H1 (cell line): ENCODE results near the gene FHOD1. TPM values are rescaled to one million over a fixed set of nuclear protein-coding genes. Genes with fewer than 3 reads are reported as not detected.

ENCODE experiments used
- ASH2L ChIP-seq: fragments of 200-600, 300-600 bp; sonication (generic); IDR thresholded peaks from one replicate; pipeline ENCODE4 v1.7.1; 2017; ENCODE audit warnings: low read length
- BACH1 ChIP-seq: IDR thresholded peaks from 2 replicates; pipeline ENCODE4 v1.6.1; 2012; ENCODE audit warnings: low read length, improper control_type of control experiment
- CHD2 ChIP-seq: IDR thresholded peaks from 2 replicates; pipeline ENCODE4 v1.6.1; 2012; ENCODE audit warnings: low read length, improper control_type of control experiment
- CREB1 ChIP-seq: IDR thresholded peaks from 2 replicates; pipeline ENCODE4 v1.6.1; 2012; ENCODE audit warnings: inconsistent platforms
- CTBP2 ChIP-seq: IDR thresholded peaks from 2 replicates; pipeline ENCODE4 v1.7.0; 2011; ENCODE audit warnings: borderline replicate concordance, mild to moderate bottlenecking, moderate library complexity, mixed read lengths, low read length; ENCODE audit not compliant: insufficient read depth, insufficient read length
- EGR1 ChIP-seq: IDR thresholded peaks from 2 replicates; pipeline ENCODE4 v1.6.1; 2011; ENCODE audit warnings: low read depth, low read length, borderline replicate concordance
- EZH2 ChIP-seq: fragments of 200-600 bp; sonication (generic); IDR thresholded peaks from 2 replicates; pipeline ENCODE4 v1.7.1; 2012; ENCODE audit warnings: low read depth, mild to moderate bottlenecking, moderate library complexity, low read length, inconsistent platforms; ENCODE audit not compliant: severe bottlenecking
- GABPA ChIP-seq: IDR thresholded peaks from 2 replicates; pipeline ENCODE4 v1.6.1; 2011; ENCODE audit warnings: mild to moderate bottlenecking, low read length, moderate library complexity, borderline replicate concordance; ENCODE audit not compliant: insufficient read depth
- HDAC6 ChIP-seq: IDR thresholded peaks from one replicate; pipeline ENCODE4 v1.7.1; 2012; ENCODE audit warnings: low read depth, mild to moderate bottlenecking, inconsistent platforms, low read length, moderate library complexity
- JUN ChIP-seq: IDR thresholded peaks from 2 replicates; pipeline ENCODE4 v1.6.1; 2011; ENCODE audit warnings: low read depth, mild to moderate bottlenecking, improper control_type of control experiment, low read length
- KDM4A ChIP-seq: IDR thresholded peaks from one replicate; pipeline ENCODE4 v1.7.1; 2012; ENCODE audit warnings: low read depth, mild to moderate bottlenecking, moderate library complexity, low read length, inconsistent platforms; ENCODE audit not compliant: severe bottlenecking
- NRF1 ChIP-seq: IDR thresholded peaks from 2 replicates; pipeline ENCODE4 v1.6.1; 2011; ENCODE audit warnings: mild to moderate bottlenecking, low read depth, low read length, improper control_type of control experiment
- RBBP5 ChIP-seq: IDR thresholded peaks from 2 replicates; pipeline ENCODE4 v1.7.1; 2012; ENCODE audit warnings: low read depth, mild to moderate bottlenecking, inconsistent platforms, low read length, moderate library complexity, borderline replicate concordance
- SAP30 ChIP-seq: fragments of 300-600 bp; sonication (generic); IDR thresholded peaks from 2 replicates; pipeline ENCODE4 v1.7.1; 2012; ENCODE audit warnings: low read length, moderate library complexity, mild to moderate bottlenecking, inconsistent platforms; ENCODE audit not compliant: insufficient read depth, insufficient replicate concordance
- SIN3A ChIP-seq, 2 experiments: IDR thresholded peaks in 1 of 2; conservative IDR thresholded peaks in 1 of 2; 2 replicates each; pipeline ENCODE4 v1.6.1; 2011 to 2012; ENCODE audit warnings: low read length in 2 of 2, improper control_type of control experiment in 1 of 2, low read depth in 1 of 2, mild to moderate bottlenecking in 1 of 2
- SIRT6 ChIP-seq: IDR thresholded peaks from one replicate; pipeline ENCODE4 v1.7.1; 2012; ENCODE audit warnings: low read length, inconsistent platforms
- TAF1 ChIP-seq: IDR thresholded peaks from 2 replicates; pipeline ENCODE4 v1.6.1; 2011; ENCODE audit warnings: mild to moderate bottlenecking, low read depth, low read length
- TBP ChIP-seq: IDR thresholded peaks from 2 replicates; pipeline ENCODE4 v1.6.1; 2011; ENCODE audit warnings: low read depth, low read length, improper control_type of control experiment
- TEAD4 ChIP-seq: IDR thresholded peaks from 2 replicates; pipeline ENCODE4 v1.6.1; 2012; ENCODE audit warnings: low read depth, low read length, inconsistent platforms, mixed read lengths
- polyA plus RNA-seq, 7 experiments: library from polyadenylated mRNA; depleted of rRNA in 3 of 7; stranded (reverse) in 5 of 7; unstranded in 2 of 7; fragments of >200 nt in 5 of 7; fragments of 200-250 nt in 2 of 7; gene quantifications; 1 replicate in 5 of 7; 2 replicates in 1 of 7; 4 replicates in 1 of 7; pipeline versions ENCODE4 v1.2.1 to v1.2.3, GENCODE V29; 2011 to 2013; ENCODE audit warnings: missing spikeins in 2 of 7, mixed read lengths in 2 of 7
- total RNA-seq: library from RNA; stranded (reverse); fragmentation: NEBNext Ultra II Directional; extraction: Animal tissue kit (Norgen Biotek cat#: 25700); gene quantifications from 2 replicates; pipeline ENCODE4 v1.2.1, GENCODE V29; 2021
- TF ChIP-seq, protein P1 (sequence below): IDR thresholded peaks from 2 replicates; pipeline ENCODE4 v1.6.1; 2012; ENCODE audit warnings: inconsistent platforms
- TF ChIP-seq, protein P2 (sequence below): IDR thresholded peaks from 2 replicates; pipeline ENCODE4 v1.6.1; 2011; ENCODE audit warnings: low read length, improper control_type of control experiment
- TF ChIP-seq, protein P3 (sequence below): IDR thresholded peaks from 2 replicates; pipeline ENCODE4 v1.6.1; 2012; ENCODE audit warnings: inconsistent platforms

Gene FHOD1
- total and polyA plus RNA-seq, 2 of the 8 experiments (the other 6 are each of a cell fraction or from before 2014, with no cell fraction given): 31.3 to 60.7 TPM

DNA sequence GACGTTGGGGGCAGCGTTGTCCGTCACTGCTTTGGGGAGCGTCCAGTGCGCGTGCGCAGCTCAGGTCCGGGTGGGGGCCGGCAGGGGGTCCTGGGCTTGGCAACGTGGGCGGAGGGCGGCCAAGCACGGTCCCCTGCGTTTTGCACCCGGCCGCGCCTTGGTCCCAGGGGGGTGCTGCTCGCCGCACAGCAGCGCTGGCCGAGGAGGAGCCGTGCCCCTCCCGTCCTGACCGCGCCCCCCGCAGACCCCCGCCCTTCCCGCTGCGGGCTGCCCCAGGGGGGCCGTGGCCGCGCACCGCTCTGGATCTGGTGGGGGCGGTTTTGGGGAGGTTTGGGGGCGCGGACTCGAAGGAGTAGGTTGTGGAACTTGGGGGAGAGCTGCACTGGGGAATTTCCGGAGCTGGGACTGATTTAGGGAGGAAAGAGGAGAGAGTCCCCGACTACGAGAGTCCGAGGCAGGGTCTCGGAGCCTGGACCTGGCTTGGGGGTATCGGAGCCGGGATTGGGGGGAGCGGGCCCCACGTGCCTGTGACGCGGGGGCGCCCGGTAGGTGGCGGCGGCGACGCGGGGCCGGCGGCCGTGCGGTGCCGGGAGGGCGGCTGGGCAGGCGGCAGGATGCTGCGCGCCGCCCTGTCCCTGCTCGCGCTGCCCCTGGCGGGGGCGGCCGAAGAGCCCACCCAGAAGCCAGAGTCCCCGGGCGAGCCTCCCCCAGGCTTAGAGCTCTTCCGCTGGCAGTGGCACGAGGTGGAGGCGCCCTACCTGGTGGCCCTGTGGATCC is 1.3 kb upstream of the FHOD1 start, which contains the start of gene SLC9A5 (continued):
- TF ChIP-seq, protein P1, sequence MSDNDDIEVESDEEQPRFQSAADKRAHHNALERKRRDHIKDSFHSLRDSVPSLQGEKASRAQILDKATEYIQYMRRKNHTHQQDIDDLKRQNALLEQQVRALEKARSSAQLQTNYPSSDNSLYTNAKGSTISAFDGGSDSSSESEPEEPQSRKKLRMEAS: peak; percentile 63
- TF ChIP-seq TEAD4 (no peak), KDM4A (peak; percentile 62), EGR1 (peak; percentile 58; the same call in 1 of the 2 replicates), TAF1 (0 out of 2 replicates have a peak, but pooled peaks have one; percentile 38), SIN3A (conservative IDR thresholded peaks at IDR 0.05 in 1 of 2, IDR thresholded peaks at IDR 0.05 in 1 of 2; ENCODE audit: low read depth in 1 of 2, low read length in 2 of 2) (peak in 1 of 2 experiments; percentile 14; a peak in 1 of 4 replicates), ASH2L (peak; percentile 54), CHD2 (no peak), CREB1 (peak; percentile 61), RBBP5 (no peak), GABPA (no peak), JUN (no peak), TBP (no peak), HDAC6 (no peak), NRF1 (peak; percentile 63), BACH1 (no peak), SIRT6 (no peak), CTBP2 (no peak), EZH2 (peak; percentile 2), SAP30 (no peak)
- TF ChIP-seq, protein P2, sequence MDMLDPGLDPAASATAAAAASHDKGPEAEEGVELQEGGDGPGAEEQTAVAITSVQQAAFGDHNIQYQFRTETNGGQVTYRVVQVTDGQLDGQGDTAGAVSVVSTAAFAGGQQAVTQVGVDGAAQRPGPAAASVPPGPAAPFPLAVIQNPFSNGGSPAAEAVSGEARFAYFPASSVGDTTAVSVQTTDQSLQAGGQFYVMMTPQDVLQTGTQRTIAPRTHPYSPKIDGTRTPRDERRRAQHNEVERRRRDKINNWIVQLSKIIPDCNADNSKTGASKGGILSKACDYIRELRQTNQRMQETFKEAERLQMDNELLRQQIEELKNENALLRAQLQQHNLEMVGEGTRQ: peak; percentile 43; the same call in 1 of the 2 replicates
- TF ChIP-seq, protein P3, sequence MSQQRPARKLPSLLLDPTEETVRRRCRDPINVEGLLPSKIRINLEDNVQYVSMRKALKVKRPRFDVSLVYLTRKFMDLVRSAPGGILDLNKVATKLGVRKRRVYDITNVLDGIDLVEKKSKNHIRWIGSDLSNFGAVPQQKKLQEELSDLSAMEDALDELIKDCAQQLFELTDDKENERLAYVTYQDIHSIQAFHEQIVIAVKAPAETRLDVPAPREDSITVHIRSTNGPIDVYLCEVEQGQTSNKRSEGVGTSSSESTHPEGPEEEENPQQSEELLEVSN: peak; percentile 67; the same call in 1 of the 2 replicates
